Measurements from ENCODE around the gene FOXC1. TPM values are rescaled to one million over a fixed set of nuclear protein-coding genes. Genes with fewer than 3 reads are reported as not detected.

Gene FOXC1
- total RNA-seq, 1 experiment from 2014 or later, result not detected

- Histone ChIP-seq H2AFZ (ENCODE audit: low read length) (no peak overlapping the region), H2BK20ac (ENCODE audit: low read depth, low read length, poor library complexity, severe bottlenecking) (no peak overlapping the region), H4K91ac (ENCODE audit: insufficient read length, low read depth, low read length) (no peak overlapping the region), H2BK5ac (ENCODE audit: insufficient read length, low read length) (no peak overlapping the region), H3K27me3 (ENCODE audit: insufficient read depth, low read length) (no peaks in the 10 kb centered on the region), H4K20me1 (ENCODE audit: control insufficient read depth, insufficient read depth, insufficient read length) (no peaks in the 10 kb centered on the region), H2BK12ac (ENCODE audit: insufficient read length, low read depth, low read length) (no peak overlapping the region), H4K8ac (replicated peaks; ENCODE audit: insufficient read length, low read depth, low read length) (no peak overlapping the region), H3K23me2 (ENCODE audit: insufficient read length, low read depth, low read length, poor library complexity, severe bottlenecking) (no peaks in the 10 kb centered on the region), H3K18ac (ENCODE audit: insufficient read length, low read depth, low read length) (no peak overlapping the region), H3K4ac (ENCODE audit: low read depth, low read length) (no peak overlapping the region), H2BK120ac (ENCODE audit: low read depth, low read length, poor library complexity, severe bottlenecking) (no peak overlapping the region), H3K4me1 (ENCODE audit: insufficient read depth, low read length) (no peaks in the 10 kb centered on the region), H3K9ac (ENCODE audit: extremely low read depth, insufficient read length, low read length) (no peak overlapping the region), H4K5ac (ENCODE audit: insufficient read length, low read depth, low read length) (no peak overlapping the region), H3K4me2 (ENCODE audit: insufficient read depth, insufficient read length, low read length) (no peak overlapping the region), H3K14ac (ENCODE audit: insufficient read depth, low read length) (no peak overlapping the region), H3K9me3 (ENCODE audit: control insufficient read depth, low read depth, low read length) (no peaks in the 10 kb centered on the region), H3K23ac (ENCODE audit: insufficient read length, low read depth, low read length) (no peak overlapping the region), H3K56ac (ENCODE audit: insufficient read length, low read depth, low read length) (no peak overlapping the region), H3K27ac (ENCODE audit: insufficient read length, low read depth, low read length) (no peak overlapping the region), H3T11ph (ENCODE audit: low read length) (no peak overlapping the region), H2BK15ac (ENCODE audit: low read depth, low read length) (no peak overlapping the region), H3K79me1 (ENCODE audit: insufficient read depth, low read depth, low read length, poor library complexity, severe bottlenecking) (no peaks in the 10 kb centered on the region), H2AK5ac (ENCODE audit: insufficient read length, low read length) (no peak overlapping the region), H3K79me2 (ENCODE audit: insufficient read depth, low read length) (no peaks in the 10 kb centered on the region)
- Mint-ChIP-seq H3K27me3 (ENCODE audit: low read depth) (peaks cover 37% of the 10 kb centered on the region), H3K4me3 (no peak overlapping the region), H3K4me1 (peaks cover 13 to 19% of the 10 kb centered on the region in 2 experiments), H3K36me3 (ENCODE audit: insufficient read depth in 1 of 3, low read depth in 3 of 3) (no peaks in the 10 kb centered on the region), H3K27ac (no peak overlapping the region; a peak in 1 of 7 replicates), H3K9me3 (no peaks in the 10 kb centered on the region)
- TF ChIP-seq, protein P1, sequence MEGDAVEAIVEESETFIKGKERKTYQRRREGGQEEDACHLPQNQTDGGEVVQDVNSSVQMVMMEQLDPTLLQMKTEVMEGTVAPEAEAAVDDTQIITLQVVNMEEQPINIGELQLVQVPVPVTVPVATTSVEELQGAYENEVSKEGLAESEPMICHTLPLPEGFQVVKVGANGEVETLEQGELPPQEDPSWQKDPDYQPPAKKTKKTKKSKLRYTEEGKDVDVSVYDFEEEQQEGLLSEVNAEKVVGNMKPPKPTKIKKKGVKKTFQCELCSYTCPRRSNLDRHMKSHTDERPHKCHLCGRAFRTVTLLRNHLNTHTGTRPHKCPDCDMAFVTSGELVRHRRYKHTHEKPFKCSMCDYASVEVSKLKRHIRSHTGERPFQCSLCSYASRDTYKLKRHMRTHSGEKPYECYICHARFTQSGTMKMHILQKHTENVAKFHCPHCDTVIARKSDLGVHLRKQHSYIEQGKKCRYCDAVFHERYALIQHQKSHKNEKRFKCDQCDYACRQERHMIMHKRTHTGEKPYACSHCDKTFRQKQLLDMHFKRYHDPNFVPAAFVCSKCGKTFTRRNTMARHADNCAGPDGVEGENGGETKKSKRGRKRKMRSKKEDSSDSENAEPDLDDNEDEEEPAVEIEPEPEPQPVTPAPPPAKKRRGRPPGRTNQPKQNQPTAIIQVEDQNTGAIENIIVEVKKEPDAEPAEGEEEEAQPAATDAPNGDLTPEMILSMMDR (conservative IDR thresholded peaks at IDR 0.05), result no peak
- no peak for DNase-seq
- no CpG with 5 or more reads among the region's 33 CpGs for WGBS (ENCODE audit: extremely low coverage, insufficient read length, low lambda C conversion rate)
Measured at GRCh38 chr6:1594445-1595200, 15.1 kb upstream of the FOXC1 start.

Data from H9 (cell line).